HEK293 (cell line): ENCODE measurements around the gene MAP3K5.

ENCODE experiments used
- BCL6B ChIP-seq: fragments of 450-650 bp; formaldehyde crosslinking; IDR thresholded peaks from 2 replicates; pipeline ENCODE4 v1.5.1; 2017; ENCODE audit warnings: missing biosample characterization, missing genetic modification characterization
- INSM2 ChIP-seq: fragments of 450-650 bp; formaldehyde crosslinking; IDR thresholded peaks from 2 replicates; pipeline ENCODE4 v1.5.1; 2016; ENCODE audit warnings: missing biosample characterization, missing genetic modification characterization
- KLF16 ChIP-seq: fragments of 450-650 bp; formaldehyde crosslinking; IDR thresholded peaks from 2 replicates; pipeline ENCODE4 v1.5.1; 2017; ENCODE audit warnings: missing biosample characterization, missing genetic modification characterization
- KLF9 ChIP-seq: fragments of 450-650 bp; formaldehyde crosslinking; IDR thresholded peaks from 2 replicates; pipeline ENCODE4 v1.5.1; 2016; ENCODE audit warnings: missing biosample characterization, missing genetic modification characterization, low read depth
- SCRT1 ChIP-seq: fragments of 450-650 bp; formaldehyde crosslinking; IDR thresholded peaks from 2 replicates; pipeline ENCODE4 v1.5.1; 2016; ENCODE audit warnings: missing biosample characterization, missing genetic modification characterization, borderline replicate concordance
- WT1 ChIP-seq: fragments of 450-650 bp; formaldehyde crosslinking; IDR thresholded peaks from 2 replicates; pipeline ENCODE4 v1.5.1; 2016; ENCODE audit warnings: missing biosample characterization, missing genetic modification characterization
- ZBTB21 ChIP-seq: fragments of 450-650 bp; formaldehyde crosslinking; IDR thresholded peaks from 2 replicates; pipeline ENCODE4 v1.5.1; 2017; ENCODE audit warnings: missing biosample characterization, missing genetic modification characterization
- ZBTB48 ChIP-seq: fragments of 450-650 bp; formaldehyde crosslinking; IDR thresholded peaks from 2 replicates; pipeline ENCODE4 v1.5.1; 2016; ENCODE audit warnings: missing biosample characterization, missing genetic modification characterization
- ZNF184 ChIP-seq: fragments of 450-650 bp; IDR thresholded peaks from 2 replicates; pipeline ENCODE4 v1.5.1; 2018; ENCODE audit warnings: missing biosample characterization, mild to moderate bottlenecking, missing genetic modification characterization
- ZNF248 ChIP-seq: fragments of 450-650 bp; formaldehyde crosslinking; IDR thresholded peaks from 2 replicates; pipeline ENCODE4 v1.5.1; 2017; ENCODE audit warnings: missing biosample characterization, missing genetic modification characterization
- ZNF341 ChIP-seq: fragments of 450-650 bp; formaldehyde crosslinking; IDR thresholded peaks from 2 replicates; pipeline ENCODE4; 2016; ENCODE audit warnings: low read depth, missing biosample characterization, missing genetic modification characterization
- ZNF580 ChIP-seq: fragments of 450-650 bp; formaldehyde crosslinking; IDR thresholded peaks from 2 replicates; pipeline ENCODE4 v1.5.1; 2016; ENCODE audit warnings: missing biosample characterization, missing genetic modification characterization
- ZNF585B ChIP-seq: fragments of 450-650 bp; formaldehyde crosslinking; IDR thresholded peaks from 2 replicates; pipeline ENCODE4 v1.5.1; 2016; ENCODE audit warnings: missing biosample characterization, missing genetic modification characterization
- ZNF660 ChIP-seq: fragments of 450-650 bp; IDR thresholded peaks from 2 replicates; pipeline ENCODE4 v1.5.1; 2018; ENCODE audit warnings: missing biosample characterization, mild to moderate bottlenecking, missing genetic modification characterization
- ZNF692 ChIP-seq: fragments of 450-650 bp; formaldehyde crosslinking; IDR thresholded peaks from 2 replicates; pipeline ENCODE4 v1.5.1; 2016; ENCODE audit warnings: missing biosample characterization, missing genetic modification characterization
- ZNF785 ChIP-seq: fragments of 450-650 bp; formaldehyde crosslinking; IDR thresholded peaks from 2 replicates; pipeline ENCODE4 v1.5.1; 2016; ENCODE audit warnings: missing biosample characterization, missing genetic modification characterization
- ZSCAN23 ChIP-seq: fragments of 450-650 bp; formaldehyde crosslinking; IDR thresholded peaks from 2 replicates; pipeline ENCODE4 v1.5.1; 2016; ENCODE audit warnings: missing biosample characterization, missing genetic modification characterization
- TF ChIP-seq, protein P1 (sequence below): fragments of 450-650 bp; formaldehyde crosslinking; IDR thresholded peaks from 2 replicates; pipeline ENCODE4 v1.5.1; 2016; ENCODE audit warnings: missing biosample characterization, missing genetic modification characterization
- TF ChIP-seq, protein P2 (sequence below): fragments of 450-650 bp; formaldehyde crosslinking; conservative IDR thresholded peaks from 2 replicates; pipeline ENCODE4 v1.5.1; 2016; ENCODE audit warnings: low read depth, missing biosample characterization, missing genetic modification characterization
- TF ChIP-seq, protein P3 (sequence below): fragments of 450-650 bp; IDR thresholded peaks from 2 replicates; pipeline ENCODE4 v1.5.1; 2018; ENCODE audit warnings: missing biosample characterization, mild to moderate bottlenecking, missing genetic modification characterization
- TF ChIP-seq, protein P4 (sequence below): fragments of 450-650 bp; formaldehyde crosslinking; IDR thresholded peaks from 2 replicates; pipeline ENCODE4 v1.5.1; 2016; ENCODE audit warnings: missing biosample characterization, missing genetic modification characterization

Gene MAP3K5

GRCh38 chr6:136774228-136775041, 17.8 kb downstream of the MAP3K5 start (continued):
- TF ChIP-seq ZNF692 (tag by site-specific recombination) (peak; percentile 45; the same call in 1 of the 2 replicates), ZSCAN23 (tag by site-specific recombination) (peak; percentile 93), KLF16 (tag by site-specific recombination) (peak; percentile 59; the same call in 1 of the 2 replicates), INSM2 (tag by site-specific recombination) (peak; percentile 90), ZNF785 (tag by site-specific recombination) (no peak), ZBTB48 (tag by site-specific recombination) (0 out of 2 replicates have a peak, but pooled peaks have one; percentile 14), ZNF580 (tag by site-specific recombination) (peak; percentile 35; the same call in 1 of the 2 replicates), SCRT1 (0 out of 2 replicates have a peak, but pooled peaks have one; percentile 66), ZNF184 (tag by site-specific recombination) (peak; percentile 84; the same call in 1 of the 2 replicates), ZNF341 (no peak), KLF9 (tag by site-specific recombination) (0 out of 2 replicates have a peak, but pooled peaks have one; percentile 26), WT1 (tag by site-specific recombination) (peak; percentile 55), ZNF585B (tag by site-specific recombination) (no peak), ZNF660 (tag by site-specific recombination) (peak; percentile 61), ZNF248 (no peak), BCL6B (peak; percentile 75), ZBTB21 (peak; percentile 76)
- TF ChIP-seq, protein P1, sequence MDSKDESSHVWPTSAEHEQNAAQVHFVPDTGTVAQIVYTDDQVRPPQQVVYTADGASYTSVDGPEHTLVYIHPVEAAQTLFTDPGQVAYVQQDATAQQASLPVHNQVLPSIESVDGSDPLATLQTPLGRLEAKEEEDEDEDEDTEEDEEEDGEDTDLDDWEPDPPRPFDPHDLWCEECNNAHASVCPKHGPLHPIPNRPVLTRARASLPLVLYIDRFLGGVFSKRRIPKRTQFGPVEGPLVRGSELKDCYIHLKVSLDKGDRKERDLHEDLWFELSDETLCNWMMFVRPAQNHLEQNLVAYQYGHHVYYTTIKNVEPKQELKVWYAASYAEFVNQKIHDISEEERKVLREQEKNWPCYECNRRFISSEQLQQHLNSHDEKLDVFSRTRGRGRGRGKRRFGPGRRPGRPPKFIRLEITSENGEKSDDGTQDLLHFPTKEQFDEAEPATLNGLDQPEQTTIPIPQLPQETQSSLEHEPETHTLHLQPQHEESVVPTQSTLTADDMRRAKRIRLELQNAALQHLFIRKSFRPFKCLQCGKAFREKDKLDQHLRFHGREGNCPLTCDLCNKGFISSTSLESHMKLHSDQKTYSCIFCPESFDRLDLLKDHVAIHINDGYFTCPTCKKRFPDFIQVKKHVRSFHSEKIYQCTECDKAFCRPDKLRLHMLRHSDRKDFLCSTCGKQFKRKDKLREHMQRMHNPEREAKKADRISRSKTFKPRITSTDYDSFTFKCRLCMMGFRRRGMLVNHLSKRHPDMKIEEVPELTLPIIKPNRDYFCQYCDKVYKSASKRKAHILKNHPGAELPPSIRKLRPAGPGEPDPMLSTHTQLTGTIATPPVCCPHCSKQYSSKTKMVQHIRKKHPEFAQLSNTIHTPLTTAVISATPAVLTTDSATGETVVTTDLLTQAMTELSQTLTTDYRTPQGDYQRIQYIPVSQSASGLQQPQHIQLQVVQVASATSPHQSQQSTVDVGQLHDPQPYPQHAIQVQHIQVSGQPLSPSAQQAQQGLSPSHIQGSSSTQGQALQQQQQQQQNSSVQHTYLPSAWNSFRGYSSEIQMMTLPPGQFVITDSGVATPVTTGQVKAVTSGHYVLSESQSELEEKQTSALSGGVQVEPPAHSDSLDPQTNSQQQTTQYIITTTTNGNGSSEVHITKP (tag by site-specific recombination), result peak; percentile 82
- TF ChIP-seq, protein P2, sequence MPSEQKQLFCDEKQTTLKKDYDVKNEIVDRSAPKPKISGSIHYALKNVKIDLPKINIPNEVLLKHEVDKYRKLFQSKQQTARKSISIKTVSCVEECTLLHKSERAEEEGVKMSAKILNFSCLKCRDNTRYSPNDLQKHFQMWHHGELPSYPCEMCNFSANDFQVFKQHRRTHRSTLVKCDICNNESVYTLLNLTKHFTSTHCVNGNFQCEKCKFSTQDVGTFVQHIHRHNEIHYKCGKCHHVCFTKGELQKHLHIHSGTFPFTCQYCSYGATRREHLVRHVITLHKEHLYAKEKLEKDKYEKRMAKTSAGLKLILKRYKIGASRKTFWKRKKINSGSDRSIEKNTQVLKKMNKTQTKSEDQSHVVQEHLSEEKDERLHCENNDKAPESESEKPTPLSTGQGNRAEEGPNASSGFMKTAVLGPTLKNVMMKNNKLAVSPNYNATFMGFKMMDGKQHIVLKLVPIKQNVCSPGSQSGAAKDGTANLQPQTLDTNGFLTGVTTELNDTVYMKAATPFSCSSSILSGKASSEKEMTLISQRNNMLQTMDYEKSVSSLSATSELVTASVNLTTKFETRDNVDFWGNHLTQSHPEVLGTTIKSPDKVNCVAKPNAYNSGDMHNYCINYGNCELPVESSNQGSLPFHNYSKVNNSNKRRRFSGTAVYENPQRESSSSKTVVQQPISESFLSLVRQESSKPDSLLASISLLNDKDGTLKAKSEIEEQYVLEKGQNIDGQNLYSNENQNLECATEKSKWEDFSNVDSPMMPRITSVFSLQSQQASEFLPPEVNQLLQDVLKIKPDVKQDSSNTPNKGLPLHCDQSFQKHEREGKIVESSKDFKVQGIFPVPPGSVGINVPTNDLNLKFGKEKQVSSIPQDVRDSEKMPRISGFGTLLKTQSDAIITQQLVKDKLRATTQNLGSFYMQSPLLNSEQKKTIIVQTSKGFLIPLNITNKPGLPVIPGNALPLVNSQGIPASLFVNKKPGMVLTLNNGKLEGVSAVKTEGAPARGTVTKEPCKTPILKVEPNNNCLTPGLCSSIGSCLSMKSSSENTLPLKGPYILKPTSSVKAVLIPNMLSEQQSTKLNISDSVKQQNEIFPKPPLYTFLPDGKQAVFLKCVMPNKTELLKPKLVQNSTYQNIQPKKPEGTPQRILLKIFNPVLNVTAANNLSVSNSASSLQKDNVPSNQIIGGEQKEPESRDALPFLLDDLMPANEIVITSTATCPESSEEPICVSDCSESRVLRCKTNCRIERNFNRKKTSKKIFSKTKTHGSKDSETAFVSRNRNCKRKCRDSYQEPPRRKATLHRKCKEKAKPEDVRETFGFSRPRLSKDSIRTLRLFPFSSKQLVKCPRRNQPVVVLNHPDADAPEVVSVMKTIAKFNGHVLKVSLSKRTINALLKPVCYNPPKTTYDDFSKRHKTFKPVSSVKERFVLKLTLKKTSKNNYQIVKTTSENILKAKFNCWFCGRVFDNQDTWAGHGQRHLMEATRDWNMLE (tag by site-specific recombination), result peak; percentile 46
- TF ChIP-seq, protein P3, sequence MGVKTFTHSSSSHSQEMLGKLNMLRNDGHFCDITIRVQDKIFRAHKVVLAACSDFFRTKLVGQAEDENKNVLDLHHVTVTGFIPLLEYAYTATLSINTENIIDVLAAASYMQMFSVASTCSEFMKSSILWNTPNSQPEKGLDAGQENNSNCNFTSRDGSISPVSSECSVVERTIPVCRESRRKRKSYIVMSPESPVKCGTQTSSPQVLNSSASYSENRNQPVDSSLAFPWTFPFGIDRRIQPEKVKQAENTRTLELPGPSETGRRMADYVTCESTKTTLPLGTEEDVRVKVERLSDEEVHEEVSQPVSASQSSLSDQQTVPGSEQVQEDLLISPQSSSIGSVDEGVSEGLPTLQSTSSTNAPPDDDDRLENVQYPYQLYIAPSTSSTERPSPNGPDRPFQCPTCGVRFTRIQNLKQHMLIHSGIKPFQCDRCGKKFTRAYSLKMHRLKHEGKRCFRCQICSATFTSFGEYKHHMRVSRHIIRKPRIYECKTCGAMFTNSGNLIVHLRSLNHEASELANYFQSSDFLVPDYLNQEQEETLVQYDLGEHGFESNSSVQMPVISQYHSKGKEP, result no peak
- TF ChIP-seq, protein P4, sequence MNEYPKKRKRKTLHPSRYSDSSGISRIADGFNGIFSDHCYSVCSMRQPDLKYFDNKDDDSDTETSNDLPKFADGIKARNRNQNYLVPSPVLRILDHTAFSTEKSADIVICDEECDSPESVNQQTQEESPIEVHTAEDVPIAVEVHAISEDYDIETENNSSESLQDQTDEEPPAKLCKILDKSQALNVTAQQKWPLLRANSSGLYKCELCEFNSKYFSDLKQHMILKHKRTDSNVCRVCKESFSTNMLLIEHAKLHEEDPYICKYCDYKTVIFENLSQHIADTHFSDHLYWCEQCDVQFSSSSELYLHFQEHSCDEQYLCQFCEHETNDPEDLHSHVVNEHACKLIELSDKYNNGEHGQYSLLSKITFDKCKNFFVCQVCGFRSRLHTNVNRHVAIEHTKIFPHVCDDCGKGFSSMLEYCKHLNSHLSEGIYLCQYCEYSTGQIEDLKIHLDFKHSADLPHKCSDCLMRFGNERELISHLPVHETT (tag by site-specific recombination), result peak; percentile 99
